Measurements from ENCODE around the gene RYR1.

Gene RYR1

DNA sequence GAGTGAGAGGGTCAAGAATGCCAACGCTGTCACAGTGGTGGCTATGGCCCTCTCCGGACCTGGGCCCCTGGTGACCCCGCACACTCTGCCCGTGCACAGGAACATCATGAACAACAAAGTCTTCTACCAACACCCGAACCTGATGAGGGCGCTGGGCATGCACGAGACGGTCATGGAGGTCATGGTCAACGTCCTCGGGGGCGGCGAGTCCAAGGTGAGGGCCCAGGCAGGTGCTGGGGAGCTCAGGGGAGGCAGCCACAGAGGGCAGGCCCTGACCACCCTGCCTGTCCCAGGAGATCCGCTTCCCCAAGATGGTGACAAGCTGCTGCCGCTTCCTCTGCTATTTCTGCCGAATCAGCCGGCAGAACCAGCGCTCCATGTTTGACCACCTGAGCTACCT is 62.6 kb downstream of the RYR1 start:
- no peak overlapping the region for H3K4me3 ChIP-seq (ENCODE audit: low read length)
- no peaks in the 10 kb centered on the region for H3K27me3 ChIP-seq (ENCODE audit: control insufficient read depth, insufficient read depth, low read length)
- no peak overlapping the region for H3K27ac ChIP-seq (ENCODE audit: low read depth, low read length)
- H3K36me3 ChIP-seq (ENCODE audit: control insufficient read depth, insufficient read depth, low read length) = no peaks in the 10 kb centered on the region
- H3K9ac ChIP-seq (ENCODE audit: low read length) = no peak overlapping the region
- no peaks in the 10 kb centered on the region for H3K4me1 ChIP-seq (ENCODE audit: control insufficient read depth, insufficient read depth, low read length)

GRCh38 chr19:38496603-38497487 is 63.4 kb downstream of the RYR1 start:
- H3K4me1 ChIP-seq (ENCODE audit: control insufficient read depth, insufficient read depth, low read length) = no peaks in the 10 kb centered on the region
- no peak overlapping the region for H3K27ac ChIP-seq (ENCODE audit: low read depth, low read length)
- H3K36me3 ChIP-seq (ENCODE audit: control insufficient read depth, insufficient read depth, low read length) = no peaks in the 10 kb centered on the region
- H3K4me3 ChIP-seq (ENCODE audit: low read length) = no peak overlapping the region
- no peak overlapping the region for H3K9ac ChIP-seq (ENCODE audit: low read length)
- H3K27me3 ChIP-seq (ENCODE audit: control insufficient read depth, insufficient read depth, low read length) = no peaks in the 10 kb centered on the region

DNA sequence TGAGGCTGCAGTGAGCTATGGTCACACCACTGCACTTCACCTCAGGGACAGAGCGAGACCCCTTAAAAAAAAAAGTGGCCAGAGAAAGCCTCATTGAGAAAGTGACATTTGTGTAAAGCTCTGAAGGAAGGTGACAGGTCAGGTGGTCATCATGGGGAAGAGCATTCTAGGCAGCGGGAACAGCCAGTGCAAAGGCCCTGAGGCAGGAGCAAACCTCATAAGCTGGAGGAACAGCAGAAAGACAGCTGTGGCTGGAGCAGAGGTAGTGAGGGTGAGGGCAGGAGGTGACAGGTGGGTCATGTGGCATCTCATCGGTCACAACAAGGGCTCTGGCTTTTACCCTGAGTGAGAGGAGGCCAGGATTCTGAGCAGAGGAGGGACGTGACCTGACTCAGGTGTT is 64.4 kb downstream of the RYR1 start:
- Histone ChIP-seq H3K36me3 (ENCODE audit: control insufficient read depth, insufficient read depth, low read length) (no peaks in the 10 kb centered on the region), H3K27me3 (ENCODE audit: control insufficient read depth, insufficient read depth, low read length) (no peaks in the 10 kb centered on the region), H3K4me1 (ENCODE audit: control insufficient read depth, insufficient read depth, low read length) (no peaks in the 10 kb centered on the region), H3K9ac (ENCODE audit: low read length) (no peak overlapping the region), H3K4me3 (ENCODE audit: low read length) (no peak overlapping the region), H3K27ac (ENCODE audit: low read depth, low read length) (no peak overlapping the region)

- H3K27me3 ChIP-seq (ENCODE audit: control insufficient read depth, insufficient read depth, low read length) = no peaks in the 10 kb centered on the region
- H3K27ac ChIP-seq (ENCODE audit: low read depth, low read length) = no peak overlapping the region
- H3K4me3 ChIP-seq (ENCODE audit: low read length) = no peak overlapping the region
- H3K36me3 ChIP-seq (ENCODE audit: control insufficient read depth, insufficient read depth, low read length) = no peaks in the 10 kb centered on the region
- no peaks in the 10 kb centered on the region for H3K4me1 ChIP-seq (ENCODE audit: control insufficient read depth, insufficient read depth, low read length)
- H3K9ac ChIP-seq (ENCODE audit: low read length) = no peak overlapping the region
Observed at GRCh38 chr19:38499532-38499931, 66.0 kb downstream of the RYR1 start.

- Histone ChIP-seq H3K4me1 (ENCODE audit: control insufficient read depth, insufficient read depth, low read length) (no peaks in the 10 kb centered on the region), H3K4me3 (ENCODE audit: low read length) (no peak overlapping the region), H3K36me3 (ENCODE audit: control insufficient read depth, insufficient read depth, low read length) (no peaks in the 10 kb centered on the region), H3K9ac (ENCODE audit: low read length) (no peak overlapping the region), H3K27me3 (ENCODE audit: control insufficient read depth, insufficient read depth, low read length) (no peaks in the 10 kb centered on the region), H3K27ac (ENCODE audit: low read depth, low read length) (no peak overlapping the region)
Observed at GRCh38 chr19:38500450-38500849, 67.0 kb downstream of the RYR1 start.

GRCh38 chr19:38502410-38503076 is 69.1 kb downstream of the RYR1 start:
- no peaks in the 10 kb centered on the region for H3K36me3 ChIP-seq (ENCODE audit: control insufficient read depth, insufficient read depth, low read length)
- H3K4me3 ChIP-seq (ENCODE audit: low read length) = no peak overlapping the region
- no peak overlapping the region for H3K27ac ChIP-seq (ENCODE audit: low read depth, low read length)
- H3K27me3 ChIP-seq (ENCODE audit: control insufficient read depth, insufficient read depth, low read length) = no peaks in the 10 kb centered on the region
- H3K4me1 ChIP-seq (ENCODE audit: control insufficient read depth, insufficient read depth, low read length) = no peaks in the 10 kb centered on the region
- H3K9ac ChIP-seq (ENCODE audit: low read length) = no peak overlapping the region

DNA sequence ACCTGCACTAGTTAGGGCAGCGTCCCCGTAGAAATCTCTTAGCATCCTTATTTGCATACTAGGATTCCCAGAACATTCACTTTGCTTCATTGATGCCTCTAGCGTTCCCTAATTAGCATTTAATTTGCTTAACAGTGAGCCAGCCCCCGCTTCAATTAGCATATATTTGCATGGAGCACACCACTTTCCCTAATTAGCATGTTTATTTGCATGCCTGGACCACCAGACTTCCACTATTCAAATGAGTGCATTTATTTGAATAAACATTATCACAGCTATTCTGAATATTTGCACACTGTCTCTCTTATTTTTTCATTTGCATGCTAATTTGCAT is 69.6 kb downstream of the RYR1 start:
- Histone ChIP-seq H3K4me3 (ENCODE audit: low read length) (no peak overlapping the region), H3K4me1 (ENCODE audit: control insufficient read depth, insufficient read depth, low read length) (no peaks in the 10 kb centered on the region), H3K36me3 (ENCODE audit: control insufficient read depth, insufficient read depth, low read length) (no peaks in the 10 kb centered on the region), H3K27ac (ENCODE audit: low read depth, low read length) (no peak overlapping the region), H3K27me3 (ENCODE audit: control insufficient read depth, insufficient read depth, low read length) (no peaks in the 10 kb centered on the region), H3K9ac (ENCODE audit: low read length) (no peak overlapping the region)

DNA sequence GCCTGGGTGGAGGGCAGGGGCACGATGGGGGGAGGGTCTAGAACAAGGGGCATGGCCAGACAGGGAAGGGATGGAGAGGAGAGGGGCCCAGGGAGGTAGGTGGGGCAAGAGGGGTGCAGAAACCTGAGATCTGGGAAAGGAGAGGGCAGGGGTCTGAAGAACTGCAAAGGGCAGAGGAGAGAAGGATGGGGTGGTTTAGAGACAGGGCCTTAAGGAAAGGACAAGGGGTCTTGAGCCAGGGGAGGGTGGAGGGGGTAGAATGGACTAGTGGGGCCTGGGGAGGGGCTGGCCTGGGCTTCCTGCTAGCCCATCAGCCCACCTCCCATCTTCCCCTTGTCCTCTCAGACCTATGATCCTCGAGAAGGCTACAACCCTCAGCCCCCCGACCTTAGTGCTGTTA is 72.5 kb downstream of the RYR1 start:
- no peaks in the 10 kb centered on the region for H3K36me3 ChIP-seq (ENCODE audit: control insufficient read depth, insufficient read depth, low read length)

GRCh38 chr19:38506375-38506722 is 72.9 kb downstream of the RYR1 start:
- H3K36me3 ChIP-seq (ENCODE audit: control insufficient read depth, insufficient read depth, low read length) = no peaks in the 10 kb centered on the region
- no peaks in the 10 kb centered on the region for H3K4me1 ChIP-seq (ENCODE audit: control insufficient read depth, insufficient read depth, low read length)
- H3K27ac ChIP-seq (ENCODE audit: low read depth, low read length) = no peak overlapping the region
- H3K27me3 ChIP-seq (ENCODE audit: control insufficient read depth, insufficient read depth, low read length) = no peaks in the 10 kb centered on the region
- no peak overlapping the region for H3K4me3 ChIP-seq (ENCODE audit: low read length)
- H3K9ac ChIP-seq (ENCODE audit: low read length) = no peak overlapping the region

More for the DNA sequence above, 72.5 kb downstream of the RYR1 start:
- Histone ChIP-seq H3K4me3 (ENCODE audit: low read length) (no peak overlapping the region), H3K27ac (ENCODE audit: low read depth, low read length) (no peak overlapping the region), H3K9ac (ENCODE audit: low read length) (no peak overlapping the region), H3K27me3 (ENCODE audit: control insufficient read depth, insufficient read depth, low read length) (no peaks in the 10 kb centered on the region), H3K4me1 (ENCODE audit: control insufficient read depth, insufficient read depth, low read length) (no peaks in the 10 kb centered on the region)

DNA sequence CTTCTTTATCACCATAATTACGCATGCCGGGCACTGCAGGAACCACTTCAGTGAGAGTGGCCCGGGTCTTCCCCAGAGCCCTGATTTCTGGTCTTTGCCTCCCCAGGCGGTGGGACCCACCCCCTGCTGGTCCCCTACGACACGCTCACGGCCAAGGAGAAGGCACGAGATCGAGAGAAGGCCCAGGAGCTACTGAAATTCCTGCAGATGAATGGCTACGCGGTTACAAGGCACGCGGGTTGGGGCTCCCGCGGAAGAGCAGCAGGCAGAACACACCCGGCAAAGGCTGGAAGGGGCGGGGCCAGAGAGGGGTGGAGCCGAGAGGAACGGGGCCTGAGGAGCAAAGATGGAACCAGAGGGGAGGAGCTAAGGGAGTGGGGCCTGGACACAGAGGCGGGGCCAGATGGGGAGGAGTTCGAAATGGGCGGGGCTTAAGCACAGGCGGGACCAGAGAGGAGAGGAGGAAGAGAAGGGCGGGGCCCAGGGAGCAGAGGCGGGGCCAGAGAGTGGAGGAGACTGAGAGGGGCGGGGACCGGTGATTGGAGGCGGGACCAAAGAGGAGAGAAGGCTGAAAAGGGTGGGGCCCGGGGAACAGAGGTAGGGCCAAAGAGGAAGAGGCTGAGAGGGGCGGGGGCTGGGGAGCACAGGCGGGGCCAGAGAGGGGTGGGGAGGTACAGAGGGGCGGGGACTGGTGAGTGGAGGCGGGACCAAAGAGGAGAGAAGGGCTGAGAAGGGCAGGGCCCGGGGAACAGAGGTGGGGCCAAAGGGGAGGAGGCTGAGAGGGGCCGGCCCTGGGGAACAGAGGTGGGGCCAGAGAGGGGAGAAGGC is 73.4 kb downstream of the RYR1 start:
- no peak overlapping the region for H3K4me3 ChIP-seq (ENCODE audit: low read length)
- no peaks in the 10 kb centered on the region for H3K4me1 ChIP-seq (ENCODE audit: control insufficient read depth, insufficient read depth, low read length)
- no peak overlapping the region for H3K9ac ChIP-seq (ENCODE audit: low read length)
- H3K27ac ChIP-seq (ENCODE audit: low read depth, low read length) = no peak overlapping the region
- no peaks in the 10 kb centered on the region for H3K36me3 ChIP-seq (ENCODE audit: control insufficient read depth, insufficient read depth, low read length)
- H3K27me3 ChIP-seq (ENCODE audit: control insufficient read depth, insufficient read depth, low read length) = no peaks in the 10 kb centered on the region

DNA sequence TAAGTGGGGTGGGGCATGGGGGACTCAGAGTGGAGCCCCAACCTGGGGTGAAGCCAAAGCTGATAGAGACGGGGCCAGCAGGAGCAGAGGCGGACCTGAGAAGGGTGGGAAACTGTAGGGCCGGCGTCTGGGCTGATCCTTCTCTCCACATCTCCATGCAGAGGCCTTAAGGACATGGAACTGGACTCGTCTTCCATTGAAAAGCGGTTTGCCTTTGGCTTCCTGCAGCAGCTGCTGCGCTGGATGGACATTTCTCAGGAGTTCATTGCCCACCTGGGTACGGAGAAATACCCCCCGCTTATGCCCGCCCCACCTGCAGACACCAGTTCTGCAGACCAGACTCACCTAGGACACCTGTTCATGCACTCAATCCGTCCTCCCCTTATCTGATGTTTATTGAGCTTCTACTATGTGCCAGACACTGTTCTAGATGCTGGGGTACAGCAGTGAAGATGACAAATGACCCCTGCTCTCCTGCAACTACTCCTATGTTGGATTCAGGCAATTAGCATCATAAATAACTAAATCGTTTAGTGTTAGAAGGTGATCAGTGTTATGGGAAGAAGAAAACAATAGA is 74.1 kb downstream of the RYR1 start:
- Histone ChIP-seq H3K4me3 (ENCODE audit: low read length) (no peak overlapping the region), H3K9ac (ENCODE audit: low read length) (no peak overlapping the region), H3K4me1 (ENCODE audit: control insufficient read depth, insufficient read depth, low read length) (no peaks in the 10 kb centered on the region), H3K36me3 (ENCODE audit: control insufficient read depth, insufficient read depth, low read length) (no peaks in the 10 kb centered on the region), H3K27ac (ENCODE audit: low read depth, low read length) (no peak overlapping the region), H3K27me3 (ENCODE audit: control insufficient read depth, insufficient read depth, low read length) (no peaks in the 10 kb centered on the region)

DNA sequence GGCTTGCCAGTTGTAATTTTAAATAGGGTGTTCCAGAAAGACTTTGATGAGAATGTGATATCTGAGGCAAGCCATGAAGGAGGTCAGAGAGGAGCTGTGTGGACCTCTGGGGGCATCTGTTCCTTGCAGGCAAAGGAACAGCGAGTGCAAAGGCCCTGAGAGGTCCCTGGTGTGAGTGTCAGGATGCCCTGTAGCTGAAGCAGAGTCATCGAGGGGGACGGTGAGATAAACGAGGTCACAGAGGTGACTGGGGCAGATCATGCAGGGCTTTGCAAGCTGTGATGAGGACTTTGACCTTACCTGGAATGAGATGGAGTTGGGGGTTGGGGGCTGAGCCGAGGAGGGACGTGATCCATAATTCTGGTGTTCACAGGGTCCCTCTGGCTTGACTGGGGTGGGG is 75.0 kb downstream of the RYR1 start:
- H3K4me3 ChIP-seq (ENCODE audit: low read length) = no peak overlapping the region
- H3K9ac ChIP-seq (ENCODE audit: low read length) = no peak overlapping the region
- no peak overlapping the region for H3K27ac ChIP-seq (ENCODE audit: low read depth, low read length)
- no peaks in the 10 kb centered on the region for H3K4me1 ChIP-seq (ENCODE audit: control insufficient read depth, insufficient read depth, low read length)
- no peaks in the 10 kb centered on the region for H3K36me3 ChIP-seq (ENCODE audit: control insufficient read depth, insufficient read depth, low read length)
- H3K27me3 ChIP-seq (ENCODE audit: control insufficient read depth, insufficient read depth, low read length) = no peaks in the 10 kb centered on the region

Measured in rectal smooth muscle tissue (tissue), 1 donor.